ENCODE results near the gene CD1E. TPM values are rescaled to one million over a fixed set of nuclear protein-coding genes. Genes with fewer than 3 reads are reported as not detected.

CD1E gene
- total and polyA plus RNA-seq, 2 experiments from 2014 or later: not detected

DNA sequence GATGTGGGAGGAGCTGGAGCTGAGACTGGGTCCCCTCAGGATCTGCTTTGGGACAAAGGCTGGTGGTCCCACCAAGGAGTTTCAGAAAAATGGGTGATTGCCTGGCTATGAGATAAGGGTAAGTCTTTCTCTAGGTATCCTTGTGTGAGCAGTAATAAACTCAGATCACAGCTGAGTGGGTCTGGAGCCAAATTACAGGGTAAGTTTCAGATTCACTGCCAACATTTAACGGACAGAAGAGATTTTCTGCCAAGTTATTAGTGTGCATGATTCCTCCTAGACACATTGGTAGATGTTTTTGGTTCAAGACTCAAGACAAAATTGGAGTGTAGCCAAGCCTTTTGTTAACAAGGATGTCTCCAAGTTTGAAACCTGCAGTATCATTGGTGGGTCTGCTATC is 29.8 kb upstream of the CD1E start:
- no peak for DNase-seq (ENCODE audit: low spot score)
- Histone ChIP-seq H2AFZ (no peak overlapping the region), H3K9me3 (ENCODE audit: low read depth) (no peaks in the 10 kb centered on the region), H4K20me1 (ENCODE audit: insufficient read depth, poor library complexity, severe bottlenecking) (no peaks in the 10 kb centered on the region), H3K4me1 (ENCODE audit: insufficient read depth) (no peaks in the 10 kb centered on the region), H3K36me3 (replicated peaks; ENCODE audit: insufficient read depth, low read depth) (no peaks in the 10 kb centered on the region), H3K4me2 (no peak overlapping the region), H3K9me2 (replicated peaks; ENCODE audit: insufficient read depth) (no peaks in the 10 kb centered on the region), H3K4me3 (no peak overlapping the region), H3K27me3 (no peaks in the 10 kb centered on the region), H3K79me2 (no peaks in the 10 kb centered on the region), H3K27ac (no peak overlapping the region)
- TF ChIP-seq EZH2phosphoT487 (IDR thresholded peaks at IDR 0.05; ENCODE audit: low read depth, severe bottlenecking, unreplicated experiment) (no peak), EZH2 (IDR thresholded peaks at IDR 0.05; ENCODE audit: borderline replicate concordance) (no peak)
- TF ChIP-seq, protein P1, sequence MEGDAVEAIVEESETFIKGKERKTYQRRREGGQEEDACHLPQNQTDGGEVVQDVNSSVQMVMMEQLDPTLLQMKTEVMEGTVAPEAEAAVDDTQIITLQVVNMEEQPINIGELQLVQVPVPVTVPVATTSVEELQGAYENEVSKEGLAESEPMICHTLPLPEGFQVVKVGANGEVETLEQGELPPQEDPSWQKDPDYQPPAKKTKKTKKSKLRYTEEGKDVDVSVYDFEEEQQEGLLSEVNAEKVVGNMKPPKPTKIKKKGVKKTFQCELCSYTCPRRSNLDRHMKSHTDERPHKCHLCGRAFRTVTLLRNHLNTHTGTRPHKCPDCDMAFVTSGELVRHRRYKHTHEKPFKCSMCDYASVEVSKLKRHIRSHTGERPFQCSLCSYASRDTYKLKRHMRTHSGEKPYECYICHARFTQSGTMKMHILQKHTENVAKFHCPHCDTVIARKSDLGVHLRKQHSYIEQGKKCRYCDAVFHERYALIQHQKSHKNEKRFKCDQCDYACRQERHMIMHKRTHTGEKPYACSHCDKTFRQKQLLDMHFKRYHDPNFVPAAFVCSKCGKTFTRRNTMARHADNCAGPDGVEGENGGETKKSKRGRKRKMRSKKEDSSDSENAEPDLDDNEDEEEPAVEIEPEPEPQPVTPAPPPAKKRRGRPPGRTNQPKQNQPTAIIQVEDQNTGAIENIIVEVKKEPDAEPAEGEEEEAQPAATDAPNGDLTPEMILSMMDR (IDR thresholded peaks at IDR 0.05; ENCODE audit: poor library complexity): no peak
- 86% methylated on average over 1 of the region's 1 CpG for WGBS (ENCODE audit: low lambda C conversion rate, missing lambda C conversion rate)

DNA sequence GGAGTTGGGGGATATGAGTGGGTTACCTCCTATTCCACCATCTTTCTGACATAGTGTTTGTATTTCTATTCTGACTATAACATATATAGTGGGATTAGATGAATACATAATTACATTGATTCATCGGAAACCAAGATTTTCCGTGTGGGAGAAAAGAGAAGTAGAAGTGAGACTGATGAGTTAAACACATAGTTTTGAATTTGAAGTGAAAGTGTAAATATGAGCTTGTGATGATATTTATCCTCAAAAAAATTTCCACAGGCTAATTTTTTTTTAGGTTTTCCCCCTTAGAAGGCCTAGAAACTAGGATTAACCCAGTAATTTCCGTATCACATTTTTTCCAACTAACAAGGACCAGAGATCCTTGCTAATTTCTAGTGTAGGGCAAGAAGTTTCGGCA is 29.3 kb upstream of the CD1E start:
- no peak overlapping the region for H3K27ac ChIP-seq
- no peaks in the 10 kb centered on the region for H3K4me1 ChIP-seq (ENCODE audit: insufficient read depth)
- H3K4me3 ChIP-seq: no peak overlapping the region
- no peaks in the 10 kb centered on the region for H3K9me2 ChIP-seq (replicated peaks; ENCODE audit: insufficient read depth)
- no peaks in the 10 kb centered on the region for H3K79me2 ChIP-seq
- DNase-seq (ENCODE audit: low spot score): no peak
- no peaks in the 10 kb centered on the region for H3K36me3 ChIP-seq (replicated peaks; ENCODE audit: insufficient read depth, low read depth)
- TF ChIP-seq EZH2 (IDR thresholded peaks at IDR 0.05; ENCODE audit: borderline replicate concordance) (no peak), EZH2phosphoT487 (IDR thresholded peaks at IDR 0.05; ENCODE audit: low read depth, severe bottlenecking, unreplicated experiment) (no peak)
- TF ChIP-seq, protein P1 (IDR thresholded peaks at IDR 0.05; ENCODE audit: poor library complexity): no peak
- H3K4me2 ChIP-seq: no peak overlapping the region
- no peaks in the 10 kb centered on the region for H3K9me3 ChIP-seq (ENCODE audit: low read depth)
- 88% methylated on average over 4 of the region's 4 CpGs for WGBS (ENCODE audit: low lambda C conversion rate, missing lambda C conversion rate)
- no peaks in the 10 kb centered on the region for H4K20me1 ChIP-seq (ENCODE audit: insufficient read depth, poor library complexity, severe bottlenecking)
- H2AFZ ChIP-seq: no peak overlapping the region
- H3K27me3 ChIP-seq: no peaks in the 10 kb centered on the region

DNA sequence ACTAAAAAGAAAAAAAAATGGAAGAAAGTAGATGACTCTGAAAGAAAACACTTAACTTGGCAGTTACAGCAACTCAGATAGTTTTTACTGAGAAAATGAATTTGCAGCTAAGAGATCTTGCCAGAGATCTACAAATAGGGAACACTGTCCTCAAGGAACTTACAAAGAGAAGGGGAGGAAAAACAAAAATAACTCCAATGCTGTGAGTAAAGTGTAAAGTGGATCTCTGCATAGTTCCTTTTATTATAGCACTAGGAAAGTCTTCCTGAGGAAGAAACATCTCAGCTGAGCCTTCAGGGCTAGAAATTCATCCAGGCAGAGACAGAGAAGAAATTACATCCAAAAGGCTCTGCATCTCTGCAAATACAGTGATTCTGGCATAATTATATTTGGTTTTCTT is 26.2 kb upstream of the CD1E start:
- no peaks in the 10 kb centered on the region for H3K36me3 ChIP-seq (replicated peaks; ENCODE audit: insufficient read depth, low read depth)
- no peaks in the 10 kb centered on the region for H3K4me1 ChIP-seq (ENCODE audit: insufficient read depth)
- H3K9me2 ChIP-seq (replicated peaks; ENCODE audit: insufficient read depth): no peaks in the 10 kb centered on the region
- no peaks in the 10 kb centered on the region for H4K20me1 ChIP-seq (ENCODE audit: insufficient read depth, poor library complexity, severe bottlenecking)
- H3K27me3 ChIP-seq: no peaks in the 10 kb centered on the region
- DNase-seq (ENCODE audit: low spot score): no peak
- H3K27ac ChIP-seq: no peak overlapping the region
- no peak overlapping the region for H2AFZ ChIP-seq
- TF ChIP-seq EZH2phosphoT487 (IDR thresholded peaks at IDR 0.05; ENCODE audit: low read depth, severe bottlenecking, unreplicated experiment) (no peak), EZH2 (IDR thresholded peaks at IDR 0.05; ENCODE audit: borderline replicate concordance) (no peak)
- TF ChIP-seq, protein P1 (IDR thresholded peaks at IDR 0.05; ENCODE audit: poor library complexity): no peak
- no peaks in the 10 kb centered on the region for H3K79me2 ChIP-seq
- H3K4me2 ChIP-seq: no peak overlapping the region
- no peak overlapping the region for H3K4me3 ChIP-seq
- no peaks in the 10 kb centered on the region for H3K9me3 ChIP-seq (ENCODE audit: low read depth)

DNA sequence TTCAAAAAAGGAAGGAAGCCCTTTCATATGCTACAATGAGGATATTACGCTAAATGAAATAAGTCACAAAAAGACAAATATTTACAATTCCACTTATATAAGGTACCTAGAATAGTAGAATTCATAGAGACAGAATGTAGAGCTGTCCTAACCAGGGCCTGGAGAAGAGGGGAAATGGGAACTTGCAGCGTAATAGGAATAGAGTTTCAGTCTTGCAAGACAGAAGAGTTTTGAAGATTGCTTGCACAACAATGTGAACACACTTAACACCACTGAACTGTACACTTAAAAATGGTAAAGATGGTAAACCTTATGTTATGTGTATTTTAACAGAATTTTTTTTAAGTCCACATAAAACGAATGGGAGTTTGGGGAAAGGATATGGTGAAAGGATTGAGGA is 25.3 kb upstream of the CD1E start:
- Histone ChIP-seq H3K9me3 (ENCODE audit: low read depth) (no peaks in the 10 kb centered on the region), H3K79me2 (no peaks in the 10 kb centered on the region), H3K36me3 (replicated peaks; ENCODE audit: insufficient read depth, low read depth) (no peaks in the 10 kb centered on the region), H3K27ac (no peak overlapping the region), H3K4me1 (ENCODE audit: insufficient read depth) (no peaks in the 10 kb centered on the region), H3K27me3 (no peaks in the 10 kb centered on the region), H4K20me1 (ENCODE audit: insufficient read depth, poor library complexity, severe bottlenecking) (no peaks in the 10 kb centered on the region), H2AFZ (no peak overlapping the region), H3K4me3 (no peak overlapping the region), H3K4me2 (no peak overlapping the region), H3K9me2 (replicated peaks; ENCODE audit: insufficient read depth) (no peaks in the 10 kb centered on the region)
- WGBS (ENCODE audit: low lambda C conversion rate, missing lambda C conversion rate): 88% methylated on average over 3 of the region's 3 CpGs
- no peak for DNase-seq (ENCODE audit: low spot score)
- TF ChIP-seq, protein P1 (IDR thresholded peaks at IDR 0.05; ENCODE audit: poor library complexity): no peak
- no peak for TF ChIP-seq EZH2phosphoT487 (IDR thresholded peaks at IDR 0.05; ENCODE audit: low read depth, severe bottlenecking, unreplicated experiment)
- TF ChIP-seq EZH2 (IDR thresholded peaks at IDR 0.05; ENCODE audit: borderline replicate concordance): no peak

All from hepatocyte (in vitro differentiated cells).